Panc1 (cell line): ENCODE data around the gene SCN3B. TPM values are rescaled to one million over a fixed set of nuclear protein-coding genes. Genes with fewer than 3 reads are reported as not detected.

ENCODE experiments used
- ATAC-seq: fragments of 200-7000 bp; cut with Tn5 transposase; 2 replicates; pipeline ENCODE4 v1.9.1; 2020; ENCODE audit warnings: mild to moderate bottlenecking, moderate library complexity
- BruUV-seq: library from RNA; stranded (reverse); fragments of 400-500 nt; replicated peaks from 2 replicates; lab custom pipeline; 2021; lab: Mats Ljungman, UMichigan
- CTCF ChIA-PET: fragments of 300-600 bp; sonication (Branson Sonifier 250); formaldehyde crosslinking; loops from one replicate; lab custom pipeline; 2022; ENCODE audit warnings: antibody characterized with exemption; lab: Charles Lee
- POLR2A ChIA-PET: fragments of 300-600 bp; sonication (Branson Sonifier 250); formaldehyde crosslinking; loops from one replicate; lab custom pipeline; 2022; ENCODE audit warnings: antibody characterized with exemption; lab: Charles Lee
- DNase-seq: peaks from one replicate; pipeline ENCODE4 v3.0.0-alpha.2; 2010; ENCODE audit warnings: low read depth, low spot score
- H3K27ac ChIP-seq: 2 replicates; pipeline ENCODE4 v1.5.1; 2011; ENCODE audit warnings: mild to moderate bottlenecking, low read length, inconsistent platforms
- H3K27me3 ChIP-seq: fragments of 200-500 bp; sonication (Bioruptor generic); 2 replicates; pipeline ENCODE4 v1.6.0; 2014; ENCODE audit warnings: low read length, inconsistent platforms; ENCODE audit not compliant: control insufficient read depth, insufficient read depth
- H3K36me3 ChIP-seq: fragments of 200-500 bp; sonication (Bioruptor generic); 2 replicates; pipeline ENCODE4 v1.5.1; 2014; ENCODE audit warnings: inconsistent platforms, mild to moderate bottlenecking, low read length, moderate library complexity; ENCODE audit not compliant: control insufficient read depth, insufficient read depth
- H3K4me1 ChIP-seq: 2 replicates; pipeline ENCODE4 v1.5.1; 2011; ENCODE audit warnings: inconsistent platforms, mild to moderate bottlenecking, low read length, moderate library complexity; ENCODE audit not compliant: control insufficient read depth, insufficient read depth
- H3K4me3 ChIP-seq, 2 experiments: 2 replicates each; pipeline ENCODE4 v1.5.1; 2011 to 2012; ENCODE audit warnings: low read depth in 2 of 2, low read length in 2 of 2, mild to moderate bottlenecking in 2 of 2, inconsistent platforms in 1 of 2, moderate library complexity in 1 of 2
- H3K9me3 ChIP-seq: fragments of 200-500 bp; sonication (Bioruptor generic); 2 replicates; pipeline ENCODE4 v1.5.1; 2014; ENCODE audit warnings: low read depth, mild to moderate bottlenecking, inconsistent platforms, low read length, moderate library complexity; ENCODE audit not compliant: control insufficient read depth, insufficient read depth
- POLR2AphosphoS5 ChIP-seq: IDR thresholded peaks from 2 replicates; pipeline ENCODE4 v1.6.1; 2012; ENCODE audit warnings: mild to moderate bottlenecking, low read depth, low read length, moderate library complexity
- REST ChIP-seq, 2 experiments: IDR thresholded peaks; 2 replicates each; pipeline ENCODE4 v1.6.1; 2011 to 2012; ENCODE audit warnings: low read depth in 2 of 2, control low read depth in 1 of 2, low read length in 1 of 2, mild to moderate bottlenecking in 1 of 2, moderate library complexity in 1 of 2; ENCODE audit not compliant: insufficient read depth in 1 of 2
- SIN3A ChIP-seq: IDR thresholded peaks from 2 replicates; pipeline ENCODE4 v1.6.1; 2012; ENCODE audit warnings: low read depth, mild to moderate bottlenecking, low read length, moderate library complexity, borderline replicate concordance; ENCODE audit not compliant: insufficient read depth
- TCF7L2 ChIP-seq: IDR thresholded peaks from 2 replicates; pipeline ENCODE4 v1.6.1; 2011; ENCODE audit warnings: mild to moderate bottlenecking, low read depth, low read length, inconsistent platforms
- in situ Hi-C: cut with HindIII; loops from 2 replicates; pipeline ENCODE4 v1.10.0; 2016; ENCODE audit warnings: low sequenced_read_pairs, low pct_unique_long_range_greater_than_20kb
- intact Hi-C: fragments of 100-400 bp; cut with micrococcal nuclease; formaldehyde crosslinking; loops from one replicate; pipeline ENCODE4 v1.10.0; 2022; ENCODE audit not compliant: unreplicated experiment
- total RNA-seq: library from RNA; stranded (reverse); gene quantifications from one replicate; pipeline ENCODE4 v1.2.1, GENCODE V29; 2021; ENCODE audit not compliant: unreplicated experiment
- TF ChIP-seq, protein P1 (sequence below): fragments of 450-650 bp; IDR thresholded peaks from 2 replicates; pipeline ENCODE4 v1.5.1; 2017; ENCODE audit warnings: mild to moderate bottlenecking

SCN3B gene
- total RNA-seq, 1 experiment from 2014 or later, result 0.10 TPM

- intact Hi-C loops, result loop anchor here (1.0 kb wide), 2 partner anchors 66 to 70 kb away; no protein-coding TSS in a partner anchor
- CTCF ChIA-PET, result interaction anchor here (1.3 kb wide), 1 partner anchor 66 kb away, joined by 10 read pairs; no protein-coding TSS in a partner anchor
- in situ Hi-C loops, result no loop called here
- no peak overlapping the region for H3K27ac ChIP-seq
- no peaks in the 10 kb centered on the region for H3K36me3 ChIP-seq
- DNase-seq (no peak), ATAC-seq (no peak)
- H3K9me3 ChIP-seq, result no peaks in the 10 kb centered on the region
- no peak overlapping the region for H3K4me3 ChIP-seq
- TF ChIP-seq POLR2AphosphoS5 (no peak), REST (IDR thresholded peaks at IDR 0.05; ENCODE audit: insufficient read depth in 1 of 2, low read depth in 2 of 2, low read length in 1 of 2) (no peak), SIN3A (no peak), TCF7L2 (no peak)
- TF ChIP-seq, protein P1, sequence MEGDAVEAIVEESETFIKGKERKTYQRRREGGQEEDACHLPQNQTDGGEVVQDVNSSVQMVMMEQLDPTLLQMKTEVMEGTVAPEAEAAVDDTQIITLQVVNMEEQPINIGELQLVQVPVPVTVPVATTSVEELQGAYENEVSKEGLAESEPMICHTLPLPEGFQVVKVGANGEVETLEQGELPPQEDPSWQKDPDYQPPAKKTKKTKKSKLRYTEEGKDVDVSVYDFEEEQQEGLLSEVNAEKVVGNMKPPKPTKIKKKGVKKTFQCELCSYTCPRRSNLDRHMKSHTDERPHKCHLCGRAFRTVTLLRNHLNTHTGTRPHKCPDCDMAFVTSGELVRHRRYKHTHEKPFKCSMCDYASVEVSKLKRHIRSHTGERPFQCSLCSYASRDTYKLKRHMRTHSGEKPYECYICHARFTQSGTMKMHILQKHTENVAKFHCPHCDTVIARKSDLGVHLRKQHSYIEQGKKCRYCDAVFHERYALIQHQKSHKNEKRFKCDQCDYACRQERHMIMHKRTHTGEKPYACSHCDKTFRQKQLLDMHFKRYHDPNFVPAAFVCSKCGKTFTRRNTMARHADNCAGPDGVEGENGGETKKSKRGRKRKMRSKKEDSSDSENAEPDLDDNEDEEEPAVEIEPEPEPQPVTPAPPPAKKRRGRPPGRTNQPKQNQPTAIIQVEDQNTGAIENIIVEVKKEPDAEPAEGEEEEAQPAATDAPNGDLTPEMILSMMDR, result no peak
- POLR2A ChIA-PET, result no interaction called here
- H3K4me1 ChIP-seq, result no peaks in the 10 kb centered on the region
- no TSS peak for BruUV-seq
- H3K27me3 ChIP-seq, result peaks cover 14% of the 10 kb centered on the region; the same call in 1 of the 2 replicates
Observed at GRCh38 chr11:123641495-123641840, 13.0 kb downstream of the SCN3B start.

DNA sequence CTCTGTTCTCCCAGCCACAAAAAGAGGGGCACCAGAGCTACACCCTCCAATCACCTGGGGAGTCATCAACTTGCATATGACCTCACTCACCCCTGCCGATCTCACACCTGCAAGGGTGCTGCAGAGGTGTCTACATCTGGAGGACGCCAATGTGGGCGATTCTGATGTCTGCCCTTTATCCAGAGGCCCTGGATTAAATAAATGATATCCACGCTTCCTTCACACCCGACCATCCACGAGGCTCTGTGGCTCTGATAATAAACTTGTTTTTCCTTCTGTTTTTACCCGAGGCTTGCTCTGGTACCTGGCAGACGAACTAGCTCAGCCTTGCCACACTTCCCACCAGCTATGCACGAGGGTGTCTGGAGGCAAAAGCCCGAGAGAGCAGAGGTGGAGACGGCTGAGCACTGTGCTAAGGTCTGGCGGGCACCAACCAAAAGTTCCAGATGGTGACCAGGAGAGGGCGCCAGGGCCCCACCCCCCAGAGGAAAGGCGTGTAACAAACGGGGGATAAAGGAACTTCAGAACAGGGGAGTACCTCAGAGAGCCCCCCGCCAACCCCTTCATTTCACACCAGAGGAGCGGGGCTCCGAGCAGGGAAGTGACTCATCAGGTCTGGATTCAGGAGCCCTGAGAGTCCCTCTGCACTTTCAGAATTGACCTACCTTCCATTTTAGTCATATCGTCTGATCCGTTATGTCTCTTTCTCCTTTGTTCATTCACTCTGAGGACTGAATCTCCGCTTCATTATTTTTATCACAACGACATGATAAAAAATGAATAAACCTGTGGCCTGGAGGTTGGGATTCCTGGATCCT is 13.5 kb downstream of the SCN3B start:
- H3K9me3 ChIP-seq, result no peaks in the 10 kb centered on the region
- POLR2A ChIA-PET, result no interaction called here
- peak; percentile 95 for ATAC-seq
- no peaks in the 10 kb centered on the region for H3K4me1 ChIP-seq
- TF ChIP-seq REST (IDR thresholded peaks at IDR 0.05; ENCODE audit: insufficient read depth in 1 of 2, low read depth in 2 of 2, low read length in 1 of 2), result no peak
- TF ChIP-seq, protein P1, result peak; percentile 97
- no peak for TF ChIP-seq TCF7L2
- intact Hi-C loops, result loop anchor here (1.0 kb wide), 2 partner anchors 66 to 70 kb away; no protein-coding TSS in a partner anchor
- H3K27me3 ChIP-seq, result peaks cover 10% of the 10 kb centered on the region; the same call in 1 of the 2 replicates
- H3K36me3 ChIP-seq, result no peaks in the 10 kb centered on the region
- in situ Hi-C loops, result no loop called here
- peak; percentile 20 for DNase-seq
- no peak overlapping the region for H3K27ac ChIP-seq
- CTCF ChIA-PET, result interaction anchor here (1.3 to 1.7 kb wide), 2 partner anchors 67 kb away, joined by 10 to 11 read pairs; no protein-coding TSS in a partner anchor
- BruUV-seq, result no TSS peak
- H3K4me3 ChIP-seq, result no peak overlapping the region
